DND-41 (cell line): ENCODE data around the gene CEACAM16.
"Not testable (repeated sequence)": the region's sequence is repeated elsewhere in the genome, so short reads cannot be mapped to it uniquely, and the experiment has no call there.

ENCODE experiments used
- ATAC-seq: fragments of 200-7000 bp; cut with Tn5 transposase; 3 replicates; pipeline ENCODE4 v1.9.1; 2021; ENCODE audit warnings: low read depth; ENCODE audit not compliant: insufficient read depth
- DNase-seq: peaks from one replicate; pipeline ENCODE4 v3.0.0-alpha.2; 2020
- H2AFZ ChIP-seq: 2 replicates; pipeline ENCODE4 v1.6.0; 2012; ENCODE audit warnings: low read depth, low read length
- H3K27ac ChIP-seq: 2 replicates; pipeline ENCODE4 v1.5.1; 2012; ENCODE audit warnings: low read length, inconsistent platforms
- H3K27me3 ChIP-seq: fragments of 200-600 bp; sonication (generic); 2 replicates; pipeline ENCODE4 v1.6.0; 2012; ENCODE audit warnings: low read length, mild to moderate bottlenecking, inconsistent platforms; ENCODE audit not compliant: insufficient read depth, poor library complexity
- H3K36me3 ChIP-seq: 2 replicates; pipeline ENCODE4 v1.5.1; 2012; ENCODE audit warnings: low read length, inconsistent platforms; ENCODE audit not compliant: insufficient read depth
- H3K4me1 ChIP-seq: 2 replicates; pipeline ENCODE4 v1.5.1; 2012; ENCODE audit warnings: mild to moderate bottlenecking, low read length; ENCODE audit not compliant: insufficient read depth
- H3K4me2 ChIP-seq: 2 replicates; pipeline ENCODE4 v1.6.0; 2012; ENCODE audit warnings: mild to moderate bottlenecking, moderate library complexity, low read length, inconsistent platforms; ENCODE audit not compliant: insufficient read depth
- H3K4me3 ChIP-seq, 2 experiments: fragments of 200-600 bp in 1 of 2; shearing (Covaris generic) in 1 of 2; 2 replicates each; pipeline ENCODE4 v1.5.1; 2012 to 2016; ENCODE audit warnings: inconsistent platforms in 2 of 2, low read length in 2 of 2, mild to moderate bottlenecking in 2 of 2, low read depth in 1 of 2, moderate library complexity in 1 of 2
- H3K79me2 ChIP-seq: 2 replicates; pipeline ENCODE4 v1.6.0; 2012; ENCODE audit warnings: low read length, inconsistent platforms; ENCODE audit not compliant: insufficient read depth
- H3K9ac ChIP-seq: 2 replicates; pipeline ENCODE4 v1.6.0; 2012; ENCODE audit warnings: low read depth, mild to moderate bottlenecking, inconsistent platforms, low read length, moderate library complexity
- H3K9me3 ChIP-seq: 2 replicates; pipeline ENCODE4 v1.5.1; 2012; ENCODE audit warnings: low read length, moderate library complexity, mild to moderate bottlenecking, inconsistent platforms; ENCODE audit not compliant: insufficient read depth, severe bottlenecking
- H4K20me1 ChIP-seq: 2 replicates; pipeline ENCODE4 v1.6.0; 2012; ENCODE audit warnings: low read length; ENCODE audit not compliant: insufficient read depth
- CTCF ChIP-seq: IDR thresholded peaks from 2 replicates; pipeline ENCODE4 v1.5.1; 2012; ENCODE audit warnings: borderline replicate concordance, low read length, moderate library complexity, mild to moderate bottlenecking; ENCODE audit not compliant: poor library complexity, severe bottlenecking; ENCODE audit errors: extremely low read depth
- EZH2 ChIP-seq: IDR thresholded peaks from 3 replicates; pipeline ENCODE4 v1.6.1; 2012; ENCODE audit warnings: borderline replicate concordance, low read depth, mild to moderate bottlenecking, moderate library complexity, low read length, inconsistent platforms; ENCODE audit not compliant: severe bottlenecking

The CEACAM16 gene

GRCh38 chr19:44706506-44707236 is 7.7 kb downstream of the CEACAM16 start:
- Histone ChIP-seq H2AFZ (no peak overlapping the region), H3K4me2 (no peak overlapping the region), H3K27ac (no peak overlapping the region), H3K36me3 (no peaks in the 10 kb centered on the region), H3K4me1 (no peaks in the 10 kb centered on the region), H3K9ac (no peak overlapping the region), H3K4me3 (no peak overlapping the region), H3K27me3 (no peaks in the 10 kb centered on the region), H3K79me2 (no peaks in the 10 kb centered on the region), H3K9me3 (no peaks in the 10 kb centered on the region), H4K20me1 (no peaks in the 10 kb centered on the region)
- DNase-seq: no peak
- ATAC-seq: no peak
- no peak for TF ChIP-seq EZH2
- TF ChIP-seq CTCF: no peak

- H3K36me3 ChIP-seq: no peaks in the 10 kb centered on the region
- no peaks in the 10 kb centered on the region for H3K9me3 ChIP-seq
- H3K27ac ChIP-seq: no peak overlapping the region
- H4K20me1 ChIP-seq: no peaks in the 10 kb centered on the region
- H3K4me3 ChIP-seq: no peak overlapping the region
- H3K79me2 ChIP-seq: no peaks in the 10 kb centered on the region
- H3K4me2 ChIP-seq: no peak overlapping the region
- H3K4me1 ChIP-seq: no peaks in the 10 kb centered on the region
- H2AFZ ChIP-seq: no peak overlapping the region
- no peak for TF ChIP-seq CTCF
- no peak for TF ChIP-seq EZH2
- no peak overlapping the region for H3K9ac ChIP-seq
- no peak for ATAC-seq
- no peak for DNase-seq
- H3K27me3 ChIP-seq: no peaks in the 10 kb centered on the region
Measured at GRCh38 chr19:44707794-44708193, 8.8 kb downstream of the CEACAM16 start.

GRCh38 chr19:44708940-44709339 is 10.0 kb downstream of the CEACAM16 start:
- Histone ChIP-seq H3K27ac (no peak overlapping the region), H3K4me1 (no peaks in the 10 kb centered on the region), H3K4me2 (no peak overlapping the region), H3K4me3 (no peak overlapping the region), H3K36me3 (no peaks in the 10 kb centered on the region), H3K27me3 (no peaks in the 10 kb centered on the region), H3K9ac (no peak overlapping the region), H2AFZ (no peak overlapping the region), H3K79me2 (no peaks in the 10 kb centered on the region), H4K20me1 (no peaks in the 10 kb centered on the region), H3K9me3 (no peaks in the 10 kb centered on the region)
- DNase-seq (no peak), ATAC-seq (no peak)
- TF ChIP-seq EZH2: no peak
- no peak for TF ChIP-seq CTCF

GRCh38 chr19:44709434-44710266 is 10.7 kb downstream of the CEACAM16 start:
- H3K27me3 ChIP-seq, H3K4me1 ChIP-seq, H4K20me1 ChIP-seq, H3K79me2 ChIP-seq, H3K27ac ChIP-seq, H3K9ac ChIP-seq, H3K36me3 ChIP-seq, H3K9me3 ChIP-seq, H3K4me3 ChIP-seq, ATAC-seq, DNase-seq, H2AFZ ChIP-seq, H3K4me2 ChIP-seq: not testable (repeated sequence)
